SH-SY5Y (cell line): Measurements from ENCODE around the gene MALSU1.

ENCODE experiments used
- GATA2 ChIP-seq: IDR thresholded peaks from 2 replicates; pipeline ENCODE4 v1.6.1; 2011; ENCODE audit warnings: mild to moderate bottlenecking, low read depth, low read length
- GATA3 ChIP-seq: IDR thresholded peaks from 2 replicates; pipeline ENCODE4 v1.6.1; 2011; ENCODE audit warnings: low read depth, mild to moderate bottlenecking, low read length, moderate library complexity

DNA sequence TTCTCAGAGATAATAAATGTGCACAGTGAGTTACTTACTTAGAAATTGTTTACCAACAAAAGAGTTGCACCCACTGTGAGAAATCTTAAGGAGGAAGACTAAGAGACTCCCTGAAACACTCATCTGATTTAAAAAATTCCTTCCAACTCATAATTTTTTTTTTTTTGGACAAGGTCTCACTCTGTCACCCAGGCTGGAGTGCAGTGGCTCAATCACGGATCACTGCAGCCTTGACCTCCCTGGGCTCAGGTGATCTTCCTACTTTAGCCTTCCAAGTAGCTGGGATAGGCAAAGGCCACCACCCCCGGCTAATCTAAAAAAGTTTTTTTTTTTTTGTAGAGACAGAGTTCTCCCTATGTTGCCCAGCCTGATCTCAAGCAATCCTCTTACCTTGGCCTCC, 36.0 kb downstream of the MALSU1 start:
- no peak for TF ChIP-seq GATA3
- TF ChIP-seq GATA2 = no peak
